IPS-15b (cell line): ENCODE results near the gene MED12.
A peak's percentile ranks its signal among the peaks of the same experiment; 100 is the strongest.

Experiments
- H3K27me3 ChIP-seq: one replicate; pipeline ENCODE4 v1.6.1; 2013; ENCODE audit warnings: low read length; ENCODE audit not compliant: control insufficient read depth, insufficient read depth
- H3K36me3 ChIP-seq: one replicate; pipeline ENCODE4 v1.6.1; 2013; ENCODE audit warnings: low read length; ENCODE audit not compliant: control insufficient read depth, insufficient read depth
- H3K4me1 ChIP-seq: one replicate; pipeline ENCODE4 v1.6.1; 2013; ENCODE audit warnings: mild to moderate bottlenecking, low read length; ENCODE audit not compliant: control insufficient read depth, insufficient read depth
- H3K4me3 ChIP-seq: one replicate; pipeline ENCODE4 v1.5.1; 2013; ENCODE audit warnings: low read depth, low read length
- H3K9ac ChIP-seq: one replicate; pipeline ENCODE4 v1.6.1; 2013; ENCODE audit warnings: low read depth, mild to moderate bottlenecking, low read length
- H3K9me3 ChIP-seq: one replicate; pipeline ENCODE4 v1.6.1; 2013; ENCODE audit warnings: mild to moderate bottlenecking, low read length; ENCODE audit not compliant: control insufficient read depth, insufficient read depth

Gene MED12

DNA sequence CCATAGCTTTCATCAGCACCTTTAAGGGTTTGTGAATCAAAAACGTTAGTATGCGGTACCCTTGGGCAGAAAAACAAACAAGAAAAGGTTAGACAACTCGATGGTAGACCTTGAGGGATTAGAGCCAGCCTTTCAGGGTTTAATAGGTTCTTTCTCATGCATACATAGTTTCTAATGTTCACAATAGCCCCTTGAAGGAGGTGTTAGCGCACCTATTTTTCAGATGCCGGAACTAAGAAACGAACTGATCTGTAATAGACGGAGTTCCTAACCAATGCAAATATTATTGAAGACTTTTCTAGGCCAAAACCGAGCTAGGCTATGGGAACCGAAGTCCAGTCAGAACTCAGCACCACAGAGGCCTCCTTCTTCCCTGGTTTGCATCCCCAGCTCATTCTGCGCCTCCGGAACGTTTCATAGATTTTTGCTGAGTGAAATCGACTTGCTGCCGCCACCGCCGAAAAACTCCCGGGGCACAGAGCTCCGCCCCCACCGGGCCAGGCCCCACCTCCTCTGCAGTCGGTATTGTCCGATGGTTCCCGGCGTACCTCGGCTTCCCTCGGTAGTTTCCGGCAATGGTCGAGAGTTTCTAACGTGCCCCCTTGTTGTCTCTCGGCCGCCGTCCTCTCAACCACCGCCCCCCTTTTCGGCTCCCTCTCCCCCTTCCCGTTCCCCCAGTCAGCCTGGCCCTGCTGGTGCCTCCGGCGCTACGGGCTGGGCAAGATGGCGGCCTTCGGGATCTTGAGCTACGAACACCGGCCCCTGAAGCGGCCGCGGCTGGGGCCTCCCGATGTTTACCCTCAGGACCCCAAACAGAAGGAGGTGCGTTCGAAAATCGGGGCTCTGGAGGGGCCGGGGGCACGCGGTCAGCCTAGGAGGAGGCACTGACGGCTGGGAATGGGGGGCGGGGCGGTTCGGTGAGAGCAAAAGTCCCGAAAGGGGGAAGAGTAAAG, at the start of gene MED12:
Gene MED12 (plus strand): TSS at position 565 of the 953 bp plus-strand sequence. CDS start 159 bp downstream, at position 724.
- Histone ChIP-seq H3K9ac (peak within 1 kb of the TSS; percentile 47), H3K4me1 (peaks cover 4% of the 10 kb centered on the region), H3K9me3 (peaks cover 6% of the 10 kb centered on the region), H3K4me3 (peak within 1 kb of the TSS; percentile 58), H3K27me3 (peaks cover 26% of the 10 kb centered on the region), H3K36me3 (peaks cover 7% of the 10 kb centered on the region)

DNA sequence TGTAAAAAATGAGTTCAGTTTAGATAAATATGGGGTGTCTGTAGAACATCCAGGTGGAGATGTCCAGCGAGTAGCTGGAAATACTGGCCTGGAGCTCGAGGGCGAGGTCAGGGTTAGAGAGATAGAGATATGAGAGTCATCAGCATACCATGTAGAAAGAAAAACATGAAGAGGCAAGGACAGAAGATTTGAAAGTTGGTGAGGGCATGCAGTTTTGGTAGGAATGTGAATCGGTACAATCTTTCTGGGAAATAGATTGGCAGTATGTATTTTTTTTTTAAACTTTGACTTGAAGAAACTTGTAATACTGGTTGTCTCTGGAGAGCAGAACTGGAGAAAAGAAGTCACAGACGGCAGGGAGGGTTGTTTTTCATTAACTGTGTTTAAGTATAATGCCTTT, 47.9 kb upstream of the MED12 start:
- no peak overlapping the region for H3K9ac ChIP-seq
- H3K27me3 ChIP-seq = no peaks in the 10 kb centered on the region
- no peaks in the 10 kb centered on the region for H3K4me1 ChIP-seq
- H3K9me3 ChIP-seq = no peaks in the 10 kb centered on the region
- no peaks in the 10 kb centered on the region for H3K36me3 ChIP-seq
- no peak overlapping the region for H3K4me3 ChIP-seq

DNA sequence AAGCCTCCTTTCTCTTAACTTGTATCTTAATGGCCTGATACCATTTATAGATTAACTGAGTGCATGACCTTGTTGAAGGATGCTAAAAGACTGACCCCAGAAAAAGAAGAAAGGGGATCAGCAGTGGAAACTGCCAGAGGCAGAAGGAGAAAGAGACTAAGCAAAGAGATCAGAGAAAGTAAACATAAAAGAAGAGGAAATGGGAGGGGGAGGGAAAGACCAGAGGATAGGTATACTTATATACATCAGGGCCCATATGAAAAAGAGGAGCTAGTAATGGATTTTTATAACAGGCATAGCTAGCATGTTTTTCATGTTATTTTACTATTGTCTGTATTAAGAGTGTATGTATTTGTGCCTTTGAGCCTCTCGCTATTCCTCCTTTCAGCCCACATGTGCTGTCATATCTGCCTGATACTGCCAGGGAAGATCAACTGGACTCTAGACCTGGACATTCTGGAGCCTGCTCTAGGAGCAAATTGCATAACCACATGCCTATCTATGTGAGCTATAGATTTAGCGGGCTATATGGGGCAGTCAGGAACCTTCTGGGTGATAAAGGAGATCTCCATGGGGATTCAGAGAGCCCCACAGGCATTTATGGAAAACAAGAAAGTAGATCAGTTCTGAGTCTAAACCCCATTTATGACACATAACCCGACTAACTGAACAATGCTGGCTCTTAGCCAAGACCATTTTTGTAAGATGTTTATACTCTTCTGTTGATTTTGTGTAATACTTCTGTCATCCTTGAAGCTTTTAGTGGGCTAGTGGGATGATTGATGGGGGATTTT, 36.9 kb upstream of the MED12 start:
- no peaks in the 10 kb centered on the region for H3K27me3 ChIP-seq
- no peak overlapping the region for H3K9ac ChIP-seq
- H3K36me3 ChIP-seq = no peaks in the 10 kb centered on the region
- H3K4me1 ChIP-seq = no peaks in the 10 kb centered on the region
- no peak overlapping the region for H3K4me3 ChIP-seq
- no peaks in the 10 kb centered on the region for H3K9me3 ChIP-seq

DNA sequence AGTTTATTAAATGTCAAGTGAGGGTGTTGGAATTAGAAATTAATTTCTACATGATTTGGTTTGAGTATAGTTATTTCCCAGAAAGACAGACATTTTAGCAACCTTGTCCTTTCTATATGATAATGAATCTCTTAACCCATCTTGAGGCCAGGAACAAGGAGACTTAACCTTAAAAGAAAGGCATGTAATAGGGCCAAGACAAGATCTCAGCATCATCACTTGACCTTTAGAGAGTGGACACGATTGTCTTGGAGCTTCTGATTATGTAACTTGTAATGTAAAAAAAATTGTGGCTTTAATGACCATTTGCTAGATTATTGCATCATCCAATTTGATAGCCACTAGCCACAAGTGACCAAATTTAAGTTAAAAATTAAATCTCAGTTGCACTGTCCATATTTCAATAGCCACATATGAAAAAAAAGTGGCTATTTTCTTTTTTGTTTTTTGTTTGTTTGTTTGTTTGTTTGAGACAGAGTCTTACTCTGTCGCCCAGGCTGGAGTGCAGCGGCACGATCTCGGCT, 36.2 kb upstream of the MED12 start:
- H3K9me3 ChIP-seq = no peaks in the 10 kb centered on the region

DNA sequence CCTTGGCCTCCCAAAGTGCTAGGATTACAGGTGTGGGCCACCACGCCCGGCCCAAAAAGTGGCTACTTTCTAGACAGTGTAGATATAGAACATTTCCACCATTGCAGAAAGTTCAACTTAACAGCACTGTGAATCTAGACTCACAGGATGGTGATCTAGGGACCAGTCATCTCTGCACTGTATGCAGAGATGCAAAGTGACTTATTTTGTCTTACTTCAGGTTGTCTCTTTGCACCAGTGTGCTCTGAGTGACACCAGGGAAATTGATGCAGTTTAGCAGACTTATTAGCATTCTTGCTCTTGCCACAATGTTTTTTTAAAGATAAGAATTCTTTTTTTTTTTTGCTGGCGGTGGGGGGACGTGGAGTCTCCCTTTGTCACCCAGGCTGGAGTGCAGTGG, 35.6 kb upstream of the MED12 start:
- no peak overlapping the region for H3K4me3 ChIP-seq
- H3K36me3 ChIP-seq = no peaks in the 10 kb centered on the region
- H3K27me3 ChIP-seq = no peaks in the 10 kb centered on the region
- no peaks in the 10 kb centered on the region for H3K9me3 ChIP-seq
- H3K9ac ChIP-seq = no peak overlapping the region
- no peaks in the 10 kb centered on the region for H3K4me1 ChIP-seq

More for the DNA sequence above, 36.2 kb upstream of the MED12 start:
- no peaks in the 10 kb centered on the region for H3K4me1 ChIP-seq
- no peak overlapping the region for H3K4me3 ChIP-seq
- H3K36me3 ChIP-seq = no peaks in the 10 kb centered on the region
- no peak overlapping the region for H3K9ac ChIP-seq
- H3K27me3 ChIP-seq = no peaks in the 10 kb centered on the region

DNA sequence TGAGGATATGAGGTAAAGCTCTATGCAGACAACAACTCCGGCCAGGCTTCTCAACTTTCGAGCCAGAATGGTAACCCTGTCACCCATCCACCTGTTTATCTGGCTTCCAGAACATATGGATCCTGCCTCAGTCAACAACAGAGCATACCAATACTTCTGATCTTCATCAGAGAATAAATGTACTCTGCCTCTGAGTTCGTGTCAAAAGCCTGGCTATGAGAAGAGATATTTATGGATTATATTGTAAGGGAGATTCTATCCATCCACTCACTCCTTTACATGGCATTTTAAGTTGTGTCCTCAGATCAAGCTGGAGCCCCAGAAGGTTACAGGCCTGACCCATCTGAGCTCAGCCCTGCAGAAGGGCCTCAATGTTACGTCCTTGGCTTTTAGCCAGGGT, 32.5 kb upstream of the MED12 start:
- Histone ChIP-seq H3K27me3 (no peaks in the 10 kb centered on the region), H3K4me1 (no peaks in the 10 kb centered on the region), H3K4me3 (no peak overlapping the region), H3K9me3 (no peaks in the 10 kb centered on the region), H3K9ac (no peak overlapping the region), H3K36me3 (no peaks in the 10 kb centered on the region)

DNA sequence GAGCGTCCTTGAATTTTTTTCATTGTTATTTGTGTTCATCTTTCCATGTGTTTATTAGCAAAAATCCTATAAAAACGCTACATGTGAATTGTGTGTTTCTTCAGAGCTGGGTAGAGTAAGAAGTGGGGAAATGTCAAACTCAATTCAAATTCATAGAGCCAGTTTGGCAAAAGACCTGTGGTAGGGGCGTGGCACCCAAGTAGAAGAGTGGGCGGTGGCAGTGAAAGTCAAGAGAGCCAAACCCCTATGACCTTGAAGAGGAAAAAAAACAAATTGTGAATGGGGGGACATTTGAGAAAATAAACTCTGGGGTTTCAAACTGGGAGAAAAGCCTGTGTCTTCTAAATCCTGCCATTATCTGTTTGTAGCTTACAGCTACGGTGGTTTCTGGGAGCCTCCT, 27.1 kb upstream of the MED12 start:
- no peaks in the 10 kb centered on the region for H3K9me3 ChIP-seq
- H3K9ac ChIP-seq = no peak overlapping the region
- H3K4me3 ChIP-seq = no peak overlapping the region
- no peaks in the 10 kb centered on the region for H3K4me1 ChIP-seq
- H3K36me3 ChIP-seq = no peaks in the 10 kb centered on the region
- no peaks in the 10 kb centered on the region for H3K27me3 ChIP-seq

DNA sequence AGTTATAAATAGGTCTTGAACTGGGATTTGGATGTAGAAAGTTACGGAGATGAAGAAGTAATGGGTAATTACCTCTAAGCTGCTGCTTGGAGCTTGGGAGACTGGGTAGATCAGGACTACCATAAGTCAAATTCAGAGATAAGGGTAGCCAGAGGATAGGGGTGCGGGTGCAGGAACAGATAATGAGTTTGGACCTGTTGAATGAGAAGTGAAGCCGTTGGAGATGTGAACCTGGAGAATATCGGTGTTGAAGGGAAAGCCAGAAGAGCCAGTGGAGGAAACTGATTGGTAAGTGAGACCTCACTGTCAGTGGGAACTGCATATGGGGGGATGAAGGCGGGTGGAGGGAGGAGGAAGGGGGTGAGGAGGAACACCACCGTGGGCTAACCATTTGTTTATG, 23.4 kb upstream of the MED12 start:
- H3K4me3 ChIP-seq = peak overlapping the region; percentile 71
- H3K4me1 ChIP-seq = peaks cover 3% of the 10 kb centered on the region
- no peaks in the 10 kb centered on the region for H3K36me3 ChIP-seq
- no peaks in the 10 kb centered on the region for H3K9me3 ChIP-seq
- no peak overlapping the region for H3K9ac ChIP-seq
- peaks cover 9% of the 10 kb centered on the region for H3K27me3 ChIP-seq

DNA sequence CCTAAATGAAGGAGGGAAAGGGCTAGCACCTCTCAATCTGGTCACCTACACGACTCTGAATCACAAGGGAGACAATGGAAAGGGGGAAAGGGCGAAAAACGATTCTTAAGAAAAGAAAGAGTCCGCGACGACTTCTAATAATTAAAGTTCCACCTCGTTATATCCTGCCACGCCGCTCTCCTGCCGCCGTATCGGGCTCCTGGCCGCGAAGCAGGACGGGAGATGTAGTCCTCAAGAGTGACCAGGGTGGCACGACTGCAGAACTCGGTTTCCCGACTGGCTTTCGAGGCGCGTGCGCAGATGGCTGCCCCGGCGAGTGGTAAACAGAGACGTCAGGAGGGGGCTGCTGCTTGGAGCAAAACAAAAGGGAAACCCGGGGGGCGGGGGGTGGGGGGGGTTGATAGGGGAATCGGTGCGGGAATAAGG, 22.8 kb upstream of the MED12 start, which contains the start of gene FOXO4:
Gene FOXO4 (plus strand): TSS at position 297 of the 426 bp plus-strand sequence. CDS start 678 bp downstream, outside the sequence.
- Histone ChIP-seq H3K9me3 (no peaks in the 10 kb centered on the region), H3K9ac (no peak within 1 kb of the TSS), H3K27me3 (peaks cover 9% of the 10 kb centered on the region), H3K4me1 (peaks cover 3% of the 10 kb centered on the region), H3K36me3 (no peaks in the 10 kb centered on the region), H3K4me3 (peak within 1 kb of the TSS; percentile 86)

DNA sequence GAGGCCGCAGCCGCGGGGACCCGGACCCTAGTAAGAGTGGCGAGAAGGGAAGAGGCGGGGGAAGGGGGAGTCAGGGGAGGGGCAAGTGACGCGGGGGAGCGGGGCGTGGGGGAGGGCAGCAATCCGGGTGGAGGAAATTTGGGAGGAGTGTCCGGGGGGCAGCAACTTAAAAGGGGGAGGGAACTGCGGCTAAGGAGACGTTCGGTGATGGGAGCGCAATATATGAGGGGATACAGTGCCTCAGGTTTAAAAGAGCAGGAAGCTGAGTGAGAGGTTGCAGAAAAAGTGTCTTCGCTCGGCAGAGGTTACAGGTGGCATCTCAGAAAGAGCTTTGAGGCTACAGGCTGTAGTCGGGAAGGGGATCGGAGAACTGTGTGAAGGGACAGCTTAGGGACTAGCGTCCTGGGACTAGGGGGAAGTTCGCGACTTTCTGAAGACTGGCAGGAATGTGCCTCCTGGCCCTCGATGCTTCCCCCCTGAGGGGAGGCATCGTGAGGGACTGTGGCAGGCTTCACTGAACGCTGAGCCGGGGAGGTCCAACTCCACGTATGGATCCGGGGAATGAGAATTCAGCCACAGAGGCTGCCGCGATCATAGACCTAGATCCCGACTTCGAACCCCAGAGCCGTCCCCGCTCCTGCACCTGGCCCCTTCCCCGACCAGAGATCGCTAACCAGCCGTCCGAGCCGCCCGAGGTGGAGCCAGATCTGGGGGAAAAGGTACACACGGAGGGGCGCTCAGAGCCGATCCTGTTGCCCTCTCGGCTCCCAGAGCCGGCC, 22.2 kb upstream of the MED12 start:
- Histone ChIP-seq H3K4me1 (peaks cover 3% of the 10 kb centered on the region), H3K27me3 (peaks cover 14% of the 10 kb centered on the region), H3K36me3 (no peaks in the 10 kb centered on the region), H3K4me3 (peak overlapping the region; percentile 86), H3K9me3 (no peaks in the 10 kb centered on the region), H3K9ac (no peak overlapping the region)

DNA sequence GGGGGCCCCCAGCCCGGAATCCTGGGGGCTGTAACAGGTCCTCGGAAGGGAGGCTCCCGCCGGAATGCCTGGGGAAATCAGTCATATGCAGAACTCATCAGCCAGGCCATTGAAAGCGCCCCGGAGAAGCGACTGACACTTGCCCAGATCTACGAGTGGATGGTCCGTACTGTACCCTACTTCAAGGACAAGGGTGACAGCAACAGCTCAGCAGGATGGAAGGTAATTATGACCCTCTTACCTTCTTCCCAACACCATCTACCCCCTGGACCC, 21.7 kb upstream of the MED12 start:
- Histone ChIP-seq H3K27me3 (peaks cover 17% of the 10 kb centered on the region), H3K36me3 (no peaks in the 10 kb centered on the region), H3K9me3 (no peaks in the 10 kb centered on the region), H3K4me1 (peaks cover 7% of the 10 kb centered on the region), H3K4me3 (peak overlapping the region; percentile 86), H3K9ac (no peak overlapping the region)
